NCI-H345 treated with DMSO at 0.1 percent for 48 hours (cell line): ENCODE data around the gene TMEFF2.

Source experiments
- DNase-seq: peaks from one replicate; lab custom pipeline; 2025; ENCODE audit not compliant: unreplicated experiment; lab: John Stamatoyannopoulos, UW

The TMEFF2 gene

GRCh38 chr2:192025637-192026036 lies 169.1 kb downstream of the TMEFF2 start:
- DNase-seq, result no peak

- no peak for DNase-seq
Observed at GRCh38 chr2:192023006-192023405, 171.7 kb downstream of the TMEFF2 start.

- DNase-seq, result no peak
Observed at GRCh38 chr2:192017844-192018243, 176.9 kb downstream of the TMEFF2 start.

GRCh38 chr2:192016265-192016664 lies 178.5 kb downstream of the TMEFF2 start:
- no peak for DNase-seq

GRCh38 chr2:192013211-192013610 lies 181.5 kb downstream of the TMEFF2 start:
- no peak for DNase-seq

- no peak for DNase-seq
Observed at GRCh38 chr2:192011196-192011595, 183.5 kb downstream of the TMEFF2 start.

GRCh38 chr2:192010073-192010472 lies 184.7 kb downstream of the TMEFF2 start:
- DNase-seq, result no peak

- DNase-seq, result no peak
Observed at GRCh38 chr2:192007581-192008228, 187.0 kb downstream of the TMEFF2 start.

- no peak for DNase-seq
Observed at GRCh38 chr2:192005211-192005610, 189.5 kb downstream of the TMEFF2 start.

GRCh38 chr2:192004188-192004963 lies 190.4 kb downstream of the TMEFF2 start:
- DNase-seq, result no peak

- no peak for DNase-seq
Observed at GRCh38 chr2:192002418-192002817, 192.3 kb downstream of the TMEFF2 start.

GRCh38 chr2:192000196-192000980 lies 194.3 kb downstream of the TMEFF2 start:
- DNase-seq, result no peak

GRCh38 chr2:191999101-191999841 lies 195.5 kb downstream of the TMEFF2 start:
- DNase-seq, result no peak

GRCh38 chr2:191995285-191995684 lies 199.4 kb downstream of the TMEFF2 start:
- no peak for DNase-seq

GRCh38 chr2:191994749-191995148 lies 200.0 kb downstream of the TMEFF2 start:
- DNase-seq, result no peak

- DNase-seq, result no peak
Observed at GRCh38 chr2:191991442-191991841, 203.3 kb downstream of the TMEFF2 start.

GRCh38 chr2:191985740-191986139 lies 209.0 kb downstream of the TMEFF2 start:
- no peak for DNase-seq

GRCh38 chr2:191983591-191983990 lies 211.1 kb downstream of the TMEFF2 start:
- DNase-seq, result no peak

- DNase-seq, result peak; percentile 24
Observed at GRCh38 chr2:191983186-191983585, 211.5 kb downstream of the TMEFF2 start.

- DNase-seq, result no peak
Observed at GRCh38 chr2:191981706-191982105, 213.0 kb downstream of the TMEFF2 start.

GRCh38 chr2:191980483-191980882 lies 214.2 kb downstream of the TMEFF2 start:
- DNase-seq, result no peak
